GM18526 (cell line): ENCODE data around the gene NKTR.

ENCODE experiments used
- POLR2A ChIP-seq: IDR thresholded peaks from 3 replicates; pipeline ENCODE4 v1.6.1; 2011; ENCODE audit not compliant: insufficient read length; ENCODE audit errors: extremely low read depth

NKTR gene

DNA sequence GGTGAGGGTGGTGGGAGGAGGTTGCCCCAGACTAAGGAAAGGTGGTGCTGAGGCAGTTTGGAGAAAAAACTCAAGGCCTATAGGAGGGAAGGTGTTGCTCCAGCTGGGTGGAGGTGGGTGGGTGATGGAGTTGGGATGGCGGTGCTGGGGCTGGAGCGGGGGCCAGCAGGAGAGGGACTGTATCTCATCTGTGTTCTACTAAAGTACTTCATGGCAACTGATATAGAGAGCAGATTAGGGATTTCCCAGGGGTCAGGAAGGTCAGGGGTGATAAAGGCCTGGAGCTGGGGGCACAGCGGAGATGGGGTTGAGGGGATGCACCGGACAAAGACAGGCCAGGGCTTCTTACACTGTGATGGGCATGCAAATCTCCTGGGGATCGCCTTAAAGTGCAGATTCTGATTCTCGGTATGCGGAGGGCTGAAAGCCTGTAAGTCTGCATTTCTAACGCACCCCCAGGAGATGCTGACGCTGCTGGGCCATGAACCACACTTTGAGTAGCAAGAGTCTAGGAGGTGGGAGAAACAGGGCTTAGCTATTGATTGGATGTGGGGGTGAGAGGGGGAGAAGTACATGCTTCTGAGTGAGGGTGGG lies 89.0 kb downstream of the NKTR start:
- no peak for TF ChIP-seq POLR2A

DNA sequence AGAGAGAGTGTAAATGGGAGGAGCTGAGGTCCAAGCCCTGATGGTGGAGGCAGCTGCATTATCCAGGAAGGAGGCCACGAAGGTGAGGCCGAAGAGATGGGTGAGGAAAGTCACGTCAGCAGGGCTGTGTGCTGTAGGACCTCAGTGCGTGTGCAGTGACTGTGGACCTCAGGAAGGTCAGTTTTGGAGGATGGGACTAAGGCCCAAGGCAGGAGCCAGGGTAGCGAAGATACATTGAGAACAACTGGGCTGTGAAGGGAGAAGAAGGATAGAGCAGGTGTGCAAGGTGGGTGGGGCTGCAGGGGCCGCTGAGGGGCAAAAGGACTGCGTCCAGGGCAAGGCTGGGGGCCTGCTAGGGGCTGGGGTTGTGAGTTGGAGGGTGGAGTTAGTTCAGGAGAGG lies 89.7 kb downstream of the NKTR start:
- TF ChIP-seq POLR2A: no peak

DNA sequence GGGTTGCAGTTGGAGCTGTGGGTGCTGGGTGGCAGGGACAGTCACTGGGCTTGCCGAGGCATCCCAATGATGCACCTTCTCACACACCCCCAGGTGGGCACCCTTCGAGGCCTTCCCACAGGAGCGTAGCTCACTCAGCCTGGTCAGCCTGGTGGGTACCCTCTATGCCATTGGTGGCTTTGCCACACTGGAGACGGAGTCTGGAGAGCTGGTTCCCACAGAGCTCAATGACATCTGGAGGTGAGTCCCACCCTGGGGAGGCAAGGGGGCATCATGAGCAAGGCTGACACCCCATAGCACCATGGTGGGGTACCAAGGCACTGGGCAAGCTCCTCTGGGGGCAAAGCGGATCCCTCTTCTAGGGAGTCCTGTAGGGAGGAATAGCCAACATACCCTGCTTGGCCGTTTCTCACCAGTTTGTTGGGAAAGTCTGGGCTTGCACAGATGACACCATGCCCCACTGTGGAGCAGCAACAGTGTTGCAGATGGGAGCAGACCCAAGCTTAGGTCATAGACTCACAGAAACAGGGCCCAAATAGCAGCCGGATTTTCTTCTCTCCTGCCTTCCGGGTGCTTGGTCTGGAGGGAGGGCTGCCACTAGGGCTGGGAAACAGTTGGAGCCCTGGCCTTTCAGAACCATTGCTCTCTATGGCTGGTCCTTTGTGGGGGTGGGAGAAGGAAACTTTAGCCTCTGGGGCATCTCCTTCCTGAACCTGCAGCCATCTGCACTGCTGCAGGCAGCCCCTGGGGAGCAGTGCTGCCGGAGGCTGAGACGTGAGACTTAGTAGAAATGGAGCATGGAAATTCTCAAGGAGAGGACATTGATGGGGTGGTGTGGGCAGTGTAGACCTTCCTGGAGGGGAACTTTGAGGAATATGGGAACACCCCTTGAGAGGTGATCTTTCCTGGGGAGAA lies 90.5 kb downstream of the NKTR start:
- no peak for TF ChIP-seq POLR2A

DNA sequence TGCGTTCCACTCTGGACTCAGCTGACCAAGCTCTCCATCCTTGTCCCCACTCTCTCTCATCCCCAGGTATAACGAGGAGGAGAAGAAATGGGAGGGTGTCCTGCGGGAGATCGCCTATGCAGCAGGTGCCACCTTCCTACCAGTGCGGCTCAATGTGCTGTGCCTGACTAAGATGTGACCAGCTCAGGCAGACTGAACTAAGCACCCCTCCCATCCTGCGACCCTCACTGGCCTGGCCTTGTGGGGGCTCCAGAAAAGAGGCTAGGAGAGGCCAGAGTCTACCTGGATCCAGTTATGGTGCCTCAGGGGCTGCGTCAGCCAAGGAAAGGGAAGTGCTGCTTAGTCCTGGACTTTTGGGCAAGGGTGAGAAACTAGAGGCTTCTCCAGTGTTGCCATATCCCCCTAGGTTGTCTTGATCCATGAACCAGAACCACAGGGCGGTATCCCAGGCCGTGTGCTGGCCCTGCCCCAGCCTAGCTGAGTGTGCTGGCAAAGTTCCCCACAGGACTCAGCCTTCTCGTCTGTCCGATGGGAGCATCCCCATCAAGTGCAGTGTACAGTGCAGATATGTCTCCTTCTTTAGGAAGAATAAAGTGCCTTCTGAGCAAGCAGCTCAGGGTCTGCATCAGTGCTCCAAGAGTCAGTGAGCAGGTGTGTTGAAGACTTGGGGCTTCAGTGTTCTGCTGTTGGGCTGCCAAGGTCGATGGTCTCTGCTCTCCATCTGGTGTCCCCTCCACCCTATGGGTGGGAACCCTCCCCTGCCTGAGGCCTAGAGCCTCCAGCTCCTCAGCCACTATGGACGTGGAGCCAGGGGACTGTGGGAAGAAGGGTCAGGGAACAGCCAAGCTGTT lies 91.6 kb downstream of the NKTR start:
- no peak for TF ChIP-seq POLR2A

DNA sequence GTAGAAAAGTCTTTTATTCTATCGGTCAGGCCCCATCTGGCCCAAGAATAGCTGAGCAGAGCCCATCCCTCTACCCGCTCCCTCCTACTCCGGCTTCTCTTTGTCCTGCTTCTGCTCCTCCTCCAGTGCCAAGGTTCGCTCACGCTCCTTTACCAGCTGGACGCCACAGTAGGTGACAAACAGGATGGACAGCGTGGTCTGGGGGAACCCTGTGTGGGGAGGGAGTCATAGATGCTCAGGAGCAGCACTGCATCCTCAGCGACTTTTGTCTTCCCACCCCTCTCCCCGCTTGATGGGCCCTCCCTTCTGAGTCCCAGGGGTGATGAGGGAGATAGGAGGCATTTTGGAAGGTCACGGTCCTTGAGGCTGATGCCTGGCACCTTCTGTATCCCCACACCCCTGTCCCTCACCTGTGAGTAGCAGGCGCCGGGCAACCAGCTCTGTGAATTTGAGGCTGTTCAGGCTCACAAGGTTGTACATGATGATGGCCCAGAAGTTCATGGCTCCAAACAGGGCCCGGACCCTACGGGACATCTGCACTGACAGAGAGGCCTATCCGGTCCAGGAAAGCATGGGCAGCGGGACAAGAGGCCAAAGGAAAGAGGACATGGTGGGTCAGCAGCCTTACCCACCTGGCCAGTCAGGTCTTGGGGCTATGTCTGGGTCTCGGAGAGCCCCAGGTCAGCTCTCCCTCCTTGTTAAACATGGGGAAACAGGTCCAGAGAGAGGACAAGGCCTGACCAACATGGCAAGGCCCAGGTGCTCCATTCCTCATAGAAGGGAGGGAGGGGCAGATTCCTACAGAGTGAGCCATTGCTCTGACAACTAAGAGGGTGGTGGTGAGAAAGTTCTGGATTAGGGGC lies 92.4 kb downstream of the NKTR start:
- TF ChIP-seq POLR2A: no peak

DNA sequence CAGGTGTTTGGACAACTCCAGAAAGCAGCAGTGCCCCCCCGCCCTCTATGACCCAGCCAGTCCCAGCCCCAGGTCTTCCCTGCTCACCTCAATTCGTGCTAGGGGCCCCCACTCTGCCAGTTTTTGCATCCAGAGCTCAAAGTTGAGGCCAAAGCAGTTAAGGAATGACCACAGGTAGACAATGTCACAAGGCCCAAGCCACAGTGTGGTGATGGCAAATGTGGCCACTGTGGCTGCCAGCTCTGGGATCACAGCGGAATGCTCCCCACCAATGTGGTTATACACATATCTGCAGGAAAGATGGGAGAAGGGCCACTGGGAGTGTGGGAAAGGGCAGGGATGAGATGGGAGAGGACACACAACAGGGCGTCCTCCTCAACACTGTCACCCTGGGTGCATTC lies 93.0 kb downstream of the NKTR start:
- TF ChIP-seq POLR2A: no peak

DNA sequence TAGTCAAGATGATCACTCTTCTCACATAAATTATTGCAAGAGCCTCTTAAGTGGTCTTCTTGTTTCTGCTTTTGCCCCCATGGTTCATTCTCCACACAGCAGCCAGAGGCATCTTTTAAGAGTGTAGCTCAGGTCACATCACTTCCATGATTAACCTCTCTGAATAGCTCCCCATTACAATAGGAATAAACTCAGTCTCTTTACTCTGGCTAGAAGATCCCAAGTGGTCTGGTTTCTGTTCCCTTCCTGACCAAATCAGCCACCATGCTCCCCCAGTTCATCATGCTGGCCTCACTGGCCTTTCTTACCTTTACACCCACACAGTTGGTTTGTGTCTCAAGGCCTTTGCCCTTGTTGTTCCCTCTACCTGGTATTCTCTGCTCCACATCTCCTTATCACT lies 93.9 kb downstream of the NKTR start:
- TF ChIP-seq POLR2A: no peak

DNA sequence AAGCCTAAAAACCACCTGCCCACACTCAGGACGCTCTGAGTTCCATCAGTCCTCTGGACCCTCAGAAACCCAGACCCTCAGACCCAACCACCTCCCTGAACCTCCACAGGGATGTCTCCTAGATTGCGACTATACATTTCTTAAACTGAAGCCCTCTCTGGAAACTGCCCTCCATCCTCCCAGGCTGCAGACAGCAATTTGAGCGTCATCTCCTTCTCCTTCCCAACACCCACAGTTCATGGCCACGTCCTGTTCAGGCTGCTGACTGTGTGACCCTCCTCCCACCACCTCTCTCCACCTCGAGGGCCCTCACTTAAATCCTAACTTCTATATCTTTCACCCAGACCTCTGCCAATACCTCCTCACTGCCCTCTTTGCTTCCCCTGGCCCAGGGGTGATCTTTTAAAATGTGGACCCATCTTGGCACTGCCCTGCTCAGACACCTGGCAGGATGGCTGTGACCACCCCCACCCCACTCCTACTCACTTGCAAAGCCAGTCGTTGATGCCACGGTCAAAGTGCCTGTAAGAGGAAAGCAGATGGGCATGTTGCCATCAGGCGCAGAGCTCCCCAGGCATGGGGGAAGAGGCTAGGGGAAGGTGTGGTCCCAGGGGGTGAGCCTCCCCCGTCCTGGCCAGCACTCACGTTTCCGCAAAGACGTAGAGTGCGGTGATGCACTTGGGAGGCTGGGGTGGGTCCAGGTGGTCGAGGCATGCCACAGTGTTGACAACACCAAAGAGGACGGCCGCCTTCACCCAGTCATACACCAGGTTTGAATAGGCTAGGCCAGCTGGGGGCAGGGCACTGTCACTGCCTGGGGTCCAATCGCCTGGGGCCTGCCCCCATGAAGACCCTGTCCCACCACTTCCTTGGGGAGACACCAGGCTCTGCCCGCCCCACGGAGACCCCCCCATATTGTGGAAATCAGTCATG lies 96.1 kb downstream of the NKTR start:
- no peak for TF ChIP-seq POLR2A

DNA sequence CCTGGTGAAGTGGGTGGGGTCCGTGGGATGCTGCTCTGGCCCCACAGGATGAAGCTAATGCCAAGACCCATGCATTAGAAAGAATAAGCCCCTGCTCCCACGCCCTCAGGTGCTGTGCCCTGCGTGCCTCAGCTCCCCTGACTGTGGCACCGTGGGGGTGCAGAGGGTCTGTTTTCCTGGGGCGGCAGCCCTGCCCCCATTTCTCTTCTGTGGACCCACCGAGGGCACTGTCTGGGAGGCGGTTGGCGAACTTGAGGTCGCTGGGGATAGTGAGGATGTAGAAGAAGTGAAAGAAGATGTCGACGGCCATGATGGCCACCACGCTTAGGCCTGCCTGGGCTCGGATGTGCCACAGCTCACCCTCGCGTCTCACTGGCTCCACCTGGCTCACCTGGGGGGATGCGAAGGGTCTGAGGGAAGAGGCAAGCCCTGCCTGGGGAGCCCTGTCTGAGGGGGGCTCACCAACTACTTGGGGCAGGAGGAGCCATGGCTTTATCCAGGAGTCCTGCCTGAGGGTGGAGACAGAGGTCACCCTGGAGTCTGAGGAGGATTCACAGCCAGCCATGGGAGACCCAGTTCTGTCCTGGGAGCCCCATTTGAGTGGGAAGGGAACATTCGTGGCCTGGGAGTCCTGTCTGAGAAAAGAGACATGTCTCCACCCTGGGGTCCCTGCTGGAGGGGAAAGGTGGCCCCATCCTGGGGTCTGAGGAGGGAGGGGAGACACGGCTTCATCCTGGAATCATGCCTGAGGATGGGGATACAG lies 97.0 kb downstream of the NKTR start:
- TF ChIP-seq POLR2A: no peak
